GM12892 (cell line): ENCODE data around the gene FZD8.

Experiments
- POLR2A ChIP-seq: IDR thresholded peaks from 2 replicates; pipeline ENCODE4 v1.6.1; 2011; ENCODE audit warnings: low read depth, low read length, control low read depth
- POLR2AphosphoS5 ChIP-seq: IDR thresholded peaks from 2 replicates; pipeline ENCODE4 v1.6.1; 2011; ENCODE audit warnings: low read depth, low read length, control low read depth

GRCh38 chr10:35611750-35612149, 30.3 kb downstream of the FZD8 start:
- TF ChIP-seq POLR2AphosphoS5 (no peak), POLR2A (no peak)
